ENCODE data around the gene KSR1. TPM values are rescaled to one million over a fixed set of nuclear protein-coding genes. Genes with fewer than 3 reads are reported as not detected.
"Not testable (repeated sequence)": the region's sequence is repeated elsewhere in the genome, so short reads cannot be mapped to it uniquely, and the experiment has no call there.

KSR1 gene
- polyA plus RNA-seq, 4 donors = 8.6 to 73.8 (median 12.9) TPM

DNA sequence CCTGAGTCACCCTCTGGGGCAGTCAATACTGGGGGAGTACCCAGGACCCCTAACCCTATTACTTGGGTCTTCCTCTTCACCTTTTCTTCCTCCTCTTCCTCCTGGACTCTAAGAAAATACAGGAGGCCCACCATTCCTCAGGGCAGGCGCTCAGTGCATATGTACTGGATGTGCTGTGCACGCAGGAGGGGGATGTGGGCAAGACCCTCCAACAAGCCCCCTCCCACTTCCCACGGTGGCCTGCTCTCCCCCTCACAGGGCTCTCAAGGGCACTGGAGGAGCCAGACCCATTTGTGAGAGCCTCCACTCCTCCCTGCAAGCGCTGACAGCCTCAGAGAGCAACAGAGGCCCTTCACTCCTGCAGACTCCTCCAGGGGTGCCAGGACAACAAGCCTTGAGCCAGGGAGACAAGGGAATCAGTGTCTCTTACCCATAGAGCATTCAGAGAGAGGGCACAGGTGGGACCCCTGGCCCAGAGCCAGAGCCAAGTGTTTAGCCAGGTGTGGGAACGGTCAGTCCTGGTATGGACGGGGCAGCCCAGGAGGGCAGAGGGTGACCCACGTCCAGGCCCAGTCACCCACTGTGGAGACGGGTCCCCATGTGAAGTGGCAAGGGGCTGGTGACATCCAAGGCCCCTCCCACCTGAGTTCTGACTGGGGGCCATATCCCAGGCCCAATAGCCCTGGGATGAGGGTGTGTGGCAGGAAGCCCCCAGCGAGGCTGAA, 27.3 kb upstream of the KSR1 start:
- 90 to 93% (median 93%) methylated on average over 9 of the region's 9 CpGs for WGBS, 3 donors

DNA sequence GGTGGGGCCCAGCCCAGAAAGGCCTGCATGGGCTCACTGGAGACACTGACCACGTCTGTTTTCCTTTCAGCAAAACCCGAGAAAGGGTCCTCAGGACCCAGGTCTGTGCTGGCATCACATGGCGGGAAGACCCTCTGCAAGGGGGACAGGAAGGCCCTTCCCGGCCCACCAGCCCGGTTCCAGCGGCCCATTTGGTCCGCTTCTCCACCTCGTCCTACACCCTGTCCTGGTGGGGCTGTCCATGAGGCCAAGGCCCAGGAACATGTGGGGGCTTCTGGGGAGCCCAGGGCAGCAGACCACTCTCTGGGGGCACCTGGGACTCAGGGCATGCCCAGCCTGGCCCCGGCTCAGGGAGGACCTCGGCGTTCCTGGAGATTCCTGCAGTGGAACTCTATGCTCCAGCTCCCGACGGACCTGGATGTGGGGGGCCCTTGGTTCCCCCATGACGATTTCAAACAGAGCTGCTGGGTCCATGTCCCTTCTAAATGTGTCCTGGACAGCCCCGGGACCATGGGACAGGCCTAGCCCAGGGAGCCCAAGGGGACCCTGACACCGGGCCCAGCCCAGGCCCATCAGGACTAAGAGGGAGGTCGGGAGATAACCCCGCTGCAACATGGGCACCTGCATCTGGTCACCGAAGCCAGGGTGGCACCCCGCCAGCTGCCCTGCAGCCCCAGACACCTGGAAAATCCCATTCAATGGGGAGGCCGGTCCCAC, 26.4 kb upstream of the KSR1 start:
- Histone ChIP-seq H3K27me3 (ENCODE audit: control insufficient read depth in 3 of 3, insufficient read depth in 3 of 3, low read length in 3 of 3) (no peaks in the 10 kb centered on the region), H3K36me3 (ENCODE audit: control insufficient read depth in 3 of 3, insufficient read depth in 2 of 3, low read depth in 1 of 3, low read length in 3 of 3) (no peaks in the 10 kb centered on the region), H3K4me3 (ENCODE audit: low read depth in 1 of 3, low read length in 3 of 3) (no peak overlapping the region), H3K4me1 (ENCODE audit: control insufficient read depth in 3 of 3, insufficient read depth in 2 of 3, low read depth in 1 of 3, low read length in 2 of 3) (no peaks in the 10 kb centered on the region), H3K9me3 (ENCODE audit: control insufficient read depth in 2 of 2, insufficient read depth in 1 of 2, low read depth in 1 of 2, low read length in 1 of 2) (no peaks in the 10 kb centered on the region), H3K27ac (ENCODE audit: low read depth in 1 of 3, low read length in 2 of 3) (no peak overlapping the region)
- 82 to 85% (median 84%) methylated on average over 19 to 21 of the region's 21 CpGs for WGBS, 3 donors
- no peak for DNase-seq
- no peak for FAIRE-seq

More for the DNA sequence above, 27.3 kb upstream of the KSR1 start:
- no peaks in the 10 kb centered on the region for H3K4me1 ChIP-seq (ENCODE audit: control insufficient read depth in 3 of 3, insufficient read depth in 2 of 3, low read depth in 1 of 3, low read length in 2 of 3)
- DNase-seq = no peak
- no peak for FAIRE-seq
- H3K27me3 ChIP-seq (ENCODE audit: control insufficient read depth in 3 of 3, insufficient read depth in 3 of 3, low read length in 3 of 3) = no peaks in the 10 kb centered on the region
- no peak overlapping the region for H3K4me3 ChIP-seq (ENCODE audit: low read depth in 1 of 3, low read length in 3 of 3)
- H3K9me3 ChIP-seq (ENCODE audit: control insufficient read depth in 2 of 2, insufficient read depth in 1 of 2, low read depth in 1 of 2, low read length in 1 of 2) = no peaks in the 10 kb centered on the region
- no peaks in the 10 kb centered on the region for H3K36me3 ChIP-seq (ENCODE audit: control insufficient read depth in 3 of 3, insufficient read depth in 2 of 3, low read depth in 1 of 3, low read length in 3 of 3)
- H3K27ac ChIP-seq (ENCODE audit: low read depth in 1 of 3, low read length in 2 of 3) = no peak overlapping the region

DNA sequence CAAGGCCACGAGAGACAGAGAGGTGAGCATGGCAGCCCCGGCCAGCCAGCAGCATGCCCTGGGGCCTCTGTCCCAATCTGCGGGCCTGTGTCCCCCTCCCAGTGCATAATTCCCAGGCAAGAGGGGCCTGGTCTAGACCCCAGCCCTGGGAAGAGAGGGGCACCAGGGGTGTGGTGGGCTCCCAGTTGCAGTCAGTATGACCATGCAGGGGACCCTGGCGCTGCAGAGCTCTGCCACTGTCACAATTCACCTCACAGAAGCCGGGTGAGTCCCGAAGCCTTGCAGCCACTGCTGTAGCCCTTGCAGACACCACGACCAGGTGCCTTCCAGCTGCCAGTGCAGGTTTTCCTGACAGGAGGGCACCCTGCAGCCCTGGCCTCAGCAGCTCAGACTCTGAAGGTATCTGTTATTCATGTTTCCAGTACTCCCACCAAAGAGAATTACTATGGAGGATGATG, 25.8 kb upstream of the KSR1 start:
- no peak overlapping the region for H3K4me3 ChIP-seq (ENCODE audit: low read depth in 1 of 3, low read length in 3 of 3)
- 74 to 79% (median 76%) methylated on average over 7 of the region's 7 CpGs for WGBS, 3 donors
- H3K4me1 ChIP-seq (ENCODE audit: control insufficient read depth in 3 of 3, insufficient read depth in 2 of 3, low read depth in 1 of 3, low read length in 2 of 3) = peaks cover 0 to 4% (median 0%) of the 10 kb centered on the region in 3 donors
- DNase-seq = no peak
- no peak for FAIRE-seq
- no peaks in the 10 kb centered on the region for H3K9me3 ChIP-seq (ENCODE audit: control insufficient read depth in 2 of 2, insufficient read depth in 1 of 2, low read depth in 1 of 2, low read length in 1 of 2)
- H3K27me3 ChIP-seq (ENCODE audit: control insufficient read depth in 3 of 3, insufficient read depth in 3 of 3, low read length in 3 of 3) = no peaks in the 10 kb centered on the region
- H3K27ac ChIP-seq (ENCODE audit: low read depth in 1 of 3, low read length in 2 of 3) = no peak overlapping the region
- no peaks in the 10 kb centered on the region for H3K36me3 ChIP-seq (ENCODE audit: control insufficient read depth in 3 of 3, insufficient read depth in 2 of 3, low read depth in 1 of 3, low read length in 3 of 3)

DNA sequence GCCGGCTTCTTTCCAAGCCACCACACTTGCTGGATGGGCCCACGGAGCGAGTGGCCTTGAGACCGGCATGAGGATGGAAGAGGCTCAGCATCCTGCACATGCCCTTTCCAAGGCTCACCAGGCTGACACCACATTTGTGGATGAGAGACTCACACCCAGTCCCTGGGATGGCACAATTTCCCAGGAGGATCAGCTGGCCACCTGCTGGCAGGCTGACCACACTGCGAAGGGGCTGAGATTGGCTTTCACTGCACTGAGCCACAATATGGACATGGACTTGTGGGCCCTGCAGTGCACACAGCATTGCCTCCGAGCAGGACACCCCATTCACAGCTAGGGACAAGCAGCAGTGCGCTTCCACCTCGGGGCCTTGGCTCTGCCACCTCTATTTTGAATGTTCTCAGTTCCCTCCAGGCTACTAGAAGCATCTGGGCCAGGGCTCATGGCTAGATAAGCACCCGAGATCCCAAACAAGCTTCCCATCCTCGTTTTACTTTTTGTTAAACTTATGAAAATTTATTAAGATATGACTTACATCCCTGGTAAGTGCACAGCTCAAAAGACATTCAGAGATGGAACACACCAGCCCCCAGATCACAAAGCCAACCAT, 25.3 kb upstream of the KSR1 start:
- Histone ChIP-seq H3K9me3 (ENCODE audit: control insufficient read depth in 2 of 2, insufficient read depth in 1 of 2, low read depth in 1 of 2, low read length in 1 of 2) (no peaks in the 10 kb centered on the region), H3K36me3 (ENCODE audit: control insufficient read depth in 3 of 3, insufficient read depth in 2 of 3, low read depth in 1 of 3, low read length in 3 of 3) (no peaks in the 10 kb centered on the region), H3K4me1 (ENCODE audit: control insufficient read depth in 3 of 3, insufficient read depth in 2 of 3, low read depth in 1 of 3, low read length in 2 of 3) (peaks cover 0 to 4% (median 0%) of the 10 kb centered on the region in 3 donors), H3K27me3 (ENCODE audit: control insufficient read depth in 3 of 3, insufficient read depth in 3 of 3, low read length in 3 of 3) (no peaks in the 10 kb centered on the region), H3K27ac (ENCODE audit: low read depth in 1 of 3, low read length in 2 of 3) (no peak overlapping the region), H3K4me3 (ENCODE audit: low read depth in 1 of 3, low read length in 3 of 3) (no peak overlapping the region)
- 72 to 84% (median 79%) methylated on average over 10 of the region's 10 CpGs for WGBS, 3 donors
- peak; percentile 23 to 33 for DNase-seq
- FAIRE-seq = no peak

DNA sequence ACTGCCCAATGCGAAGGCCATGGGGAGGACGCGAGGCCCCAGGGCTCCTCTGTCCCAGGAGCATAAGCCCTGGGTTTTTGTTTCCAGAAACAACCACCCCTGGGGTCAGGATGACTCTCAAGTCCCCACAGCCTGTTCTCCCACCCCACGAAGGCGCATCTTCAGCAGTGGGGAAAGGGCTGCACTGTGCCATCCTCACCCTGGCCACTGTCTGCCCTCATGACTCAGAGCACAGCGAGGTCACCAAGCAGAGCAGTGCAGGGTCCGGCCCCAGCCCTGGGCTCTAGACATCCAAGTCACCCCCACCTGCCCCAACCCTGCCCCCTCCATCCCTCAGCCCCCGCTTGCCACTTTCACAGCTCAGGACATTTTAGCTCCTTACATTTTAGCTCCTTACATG, 22.7 kb upstream of the KSR1 start:
- Histone ChIP-seq H3K4me3 (ENCODE audit: low read depth in 1 of 3, low read length in 3 of 3) (no peak overlapping the region), H3K27me3 (ENCODE audit: control insufficient read depth in 3 of 3, insufficient read depth in 3 of 3, low read length in 3 of 3) (no peaks in the 10 kb centered on the region), H3K4me1 (ENCODE audit: control insufficient read depth in 3 of 3, insufficient read depth in 2 of 3, low read depth in 1 of 3, low read length in 2 of 3) (peaks cover 0 to 4% (median 0%) of the 10 kb centered on the region in 3 donors), H3K36me3 (ENCODE audit: control insufficient read depth in 3 of 3, insufficient read depth in 2 of 3, low read depth in 1 of 3, low read length in 3 of 3) (no peaks in the 10 kb centered on the region), H3K9me3 (ENCODE audit: control insufficient read depth in 2 of 2, insufficient read depth in 1 of 2, low read depth in 1 of 2, low read length in 1 of 2) (no peaks in the 10 kb centered on the region), H3K27ac (ENCODE audit: low read depth in 1 of 3, low read length in 2 of 3) (no peak overlapping the region)
- DNase-seq (no peak), FAIRE-seq (no peak)
- WGBS, 3 donors = 79 to 82% (median 81%) methylated on average over 8 of the region's 8 CpGs

DNA sequence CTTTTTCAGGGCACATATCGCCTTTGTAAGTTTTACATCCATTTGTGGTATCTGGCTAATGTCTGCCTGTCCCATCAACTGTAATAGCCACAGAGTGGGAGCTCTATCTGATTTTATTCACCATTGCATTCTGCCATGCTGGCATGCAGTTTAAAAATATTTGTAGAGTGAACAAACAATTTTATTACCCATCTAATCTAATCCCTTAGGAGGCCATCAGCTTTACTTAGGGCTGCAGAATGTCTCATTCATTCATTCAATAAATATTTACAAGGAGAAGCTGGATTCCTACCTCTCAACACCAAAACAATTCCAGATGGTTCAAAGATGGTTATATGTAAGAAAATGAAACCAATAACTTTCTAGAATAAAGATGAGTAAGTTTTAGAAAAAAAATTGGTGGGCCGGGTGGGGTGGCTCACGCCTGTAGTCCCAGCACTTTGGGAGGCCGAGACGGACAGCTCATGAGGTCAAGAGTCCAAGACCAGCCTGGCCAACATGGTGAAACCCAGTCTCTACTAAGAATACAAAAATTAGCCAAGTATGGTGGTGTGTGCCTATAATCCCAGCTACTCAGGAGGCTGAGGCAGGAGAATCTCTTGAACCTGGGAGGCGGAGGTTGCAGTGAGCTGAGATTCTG, 20.7 kb upstream of the KSR1 start:
- H3K4me3 ChIP-seq (ENCODE audit: low read depth in 1 of 3, low read length in 3 of 3); H3K36me3 ChIP-seq (ENCODE audit: control insufficient read depth in 3 of 3, insufficient read depth in 2 of 3, low read depth in 1 of 3, low read length in 3 of 3); DNase-seq; FAIRE-seq; H3K4me1 ChIP-seq (ENCODE audit: control insufficient read depth in 3 of 3, insufficient read depth in 2 of 3, low read depth in 1 of 3, low read length in 2 of 3); H3K27ac ChIP-seq (ENCODE audit: low read depth in 1 of 3, low read length in 2 of 3); H3K9me3 ChIP-seq (ENCODE audit: control insufficient read depth in 2 of 2, insufficient read depth in 1 of 2, low read depth in 1 of 2, low read length in 1 of 2); H3K27me3 ChIP-seq (ENCODE audit: control insufficient read depth in 3 of 3, insufficient read depth in 3 of 3, low read length in 3 of 3): not testable (repeated sequence)
- 84 to 89% (median 85%) methylated on average over 6 of the region's 6 CpGs for WGBS, 3 donors

DNA sequence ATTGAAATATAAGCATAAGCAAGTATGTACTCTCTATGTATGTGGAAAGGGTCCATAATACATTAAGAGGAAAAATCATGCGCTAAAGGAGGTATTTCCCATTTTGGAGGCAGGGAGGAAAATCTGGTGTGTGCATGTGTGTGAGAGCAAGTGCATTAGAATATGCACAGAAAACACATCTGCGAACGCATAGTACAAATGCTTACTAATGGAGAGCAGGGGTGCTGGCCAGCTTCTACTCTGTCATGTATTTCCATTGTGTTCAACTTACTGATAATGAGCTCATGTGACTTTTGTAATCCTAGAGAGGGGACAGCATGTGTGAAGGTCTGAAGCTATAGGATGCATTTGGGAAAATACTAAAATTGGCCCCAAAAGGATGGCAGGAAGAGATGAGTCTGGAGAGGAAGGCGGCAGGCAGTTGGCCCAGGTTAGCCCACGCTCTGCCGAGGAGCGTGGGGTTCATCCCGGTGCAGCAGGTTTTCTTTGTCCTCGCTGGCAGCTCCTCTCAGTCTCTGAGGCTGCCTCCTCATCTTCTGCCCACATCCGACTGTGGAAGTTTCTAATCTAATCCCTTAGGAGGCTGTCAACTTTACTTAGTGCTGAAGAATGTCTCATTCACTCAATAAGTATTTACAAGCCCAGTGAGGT, 17.8 kb upstream of the KSR1 start:
- Histone ChIP-seq H3K4me3 (ENCODE audit: low read depth in 1 of 3, low read length in 3 of 3) (no peak overlapping the region), H3K27ac (ENCODE audit: low read depth in 1 of 3, low read length in 2 of 3) (no peak overlapping the region), H3K4me1 (ENCODE audit: control insufficient read depth in 3 of 3, insufficient read depth in 2 of 3, low read depth in 1 of 3, low read length in 2 of 3) (peaks cover 0 to 4% (median 0%) of the 10 kb centered on the region in 3 donors), H3K27me3 (ENCODE audit: control insufficient read depth in 3 of 3, insufficient read depth in 3 of 3, low read length in 3 of 3) (no peaks in the 10 kb centered on the region), H3K36me3 (ENCODE audit: control insufficient read depth in 3 of 3, insufficient read depth in 2 of 3, low read depth in 1 of 3, low read length in 3 of 3) (no peaks in the 10 kb centered on the region), H3K9me3 (ENCODE audit: control insufficient read depth in 2 of 2, insufficient read depth in 1 of 2, low read depth in 1 of 2, low read length in 1 of 2) (no peaks in the 10 kb centered on the region)
- FAIRE-seq (no peak), DNase-seq (no peak)
- 91 to 93% (median 92%) methylated on average over 10 of the region's 10 CpGs for WGBS, 3 donors

DNA sequence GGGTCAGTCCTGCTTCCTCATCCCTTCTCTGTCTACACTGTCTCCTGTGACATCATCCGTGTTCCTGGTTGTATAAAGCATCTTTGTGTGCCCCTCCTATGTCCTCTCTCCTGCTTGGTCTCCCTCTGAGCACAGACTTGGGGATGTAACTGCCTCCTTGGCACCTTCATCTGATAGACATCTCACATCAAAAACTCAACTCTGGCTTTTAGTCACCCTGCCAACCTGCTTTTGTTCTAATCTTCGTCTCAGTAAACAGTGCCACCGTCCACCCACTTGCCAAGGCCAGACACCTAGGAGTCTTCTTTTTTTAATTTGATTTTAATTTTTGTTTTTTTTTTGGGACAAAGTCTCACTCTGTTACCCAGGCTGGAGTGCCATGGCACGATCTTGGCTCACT, 16.9 kb upstream of the KSR1 start:
- H3K27me3 ChIP-seq (ENCODE audit: control insufficient read depth in 3 of 3, insufficient read depth in 3 of 3, low read length in 3 of 3) = no peaks in the 10 kb centered on the region
- WGBS, 3 donors = 58 to 76% (median 67%) methylated on average over 4 of the region's 4 CpGs
- H3K4me3 ChIP-seq (ENCODE audit: low read depth in 1 of 3, low read length in 3 of 3) = no peak overlapping the region
- H3K36me3 ChIP-seq (ENCODE audit: control insufficient read depth in 3 of 3, insufficient read depth in 2 of 3, low read depth in 1 of 3, low read length in 3 of 3) = no peaks in the 10 kb centered on the region
- H3K27ac ChIP-seq (ENCODE audit: low read depth in 1 of 3, low read length in 2 of 3) = no peak overlapping the region
- peaks cover 0 to 4% (median 0%) of the 10 kb centered on the region in 3 donors for H3K4me1 ChIP-seq (ENCODE audit: control insufficient read depth in 3 of 3, insufficient read depth in 2 of 3, low read depth in 1 of 3, low read length in 2 of 3)
- FAIRE-seq (no peak), DNase-seq (no peak)
- no peaks in the 10 kb centered on the region for H3K9me3 ChIP-seq (ENCODE audit: control insufficient read depth in 2 of 2, insufficient read depth in 1 of 2, low read depth in 1 of 2, low read length in 1 of 2)
